Muscle layer of duodenum (tissue), 2 donors: Measurements from ENCODE around the gene CDH23.

Source experiments
- H3K27ac ChIP-seq: one replicate; pipeline ENCODE4 v1.7.0; 2013; ENCODE audit warnings: mild to moderate bottlenecking, low read length
- H3K27me3 ChIP-seq: one replicate; pipeline ENCODE4 v1.7.0; 2013; ENCODE audit warnings: low read depth, mild to moderate bottlenecking, control low read depth, low read length
- H3K36me3 ChIP-seq, 2 donors: one replicate each; pipeline ENCODE4 v1.7.0; 2013; ENCODE audit warnings: low read length in 2 of 2, control low read depth in 1 of 2, mild to moderate bottlenecking in 1 of 2; ENCODE audit not compliant: insufficient read depth in 2 of 2, control insufficient read depth in 1 of 2
- H3K4me1 ChIP-seq, 2 donors: one replicate each; pipeline ENCODE4 v1.7.0; 2013; ENCODE audit warnings: low read length in 2 of 2, mild to moderate bottlenecking in 2 of 2, control low read depth in 1 of 2, moderate library complexity in 1 of 2; ENCODE audit not compliant: insufficient read depth in 2 of 2, control insufficient read depth in 1 of 2
- H3K4me3 ChIP-seq, 2 donors: one replicate each; pipeline ENCODE4 v1.7.0; 2013; ENCODE audit warnings: low read length in 2 of 2, low read depth in 1 of 2, mild to moderate bottlenecking in 1 of 2
- H3K9me3 ChIP-seq, 2 donors: one replicate each; pipeline ENCODE4 v1.7.0; 2013; ENCODE audit warnings: low read length in 2 of 2, control low read depth in 1 of 2, mild to moderate bottlenecking in 1 of 2; ENCODE audit not compliant: control insufficient read depth in 1 of 2
- donor health status: healthy.

The CDH23 gene

GRCh38 chr10:71741029-71741428 is 344.3 kb downstream of the CDH23 start:
- H3K4me1 ChIP-seq = peaks cover 6 to 12% of the 10 kb centered on the region in 2 donors
- H3K4me3 ChIP-seq = no peak overlapping the region
- no peaks in the 10 kb centered on the region for H3K36me3 ChIP-seq
- H3K27ac ChIP-seq = no peak overlapping the region
- no peaks in the 10 kb centered on the region for H3K27me3 ChIP-seq
- peaks cover 0 to 8% of the 10 kb centered on the region in 2 donors for H3K9me3 ChIP-seq

- peaks cover 13 to 19% of the 10 kb centered on the region in 2 donors for H3K4me1 ChIP-seq
- no peaks in the 10 kb centered on the region for H3K27me3 ChIP-seq
- H3K36me3 ChIP-seq = no peaks in the 10 kb centered on the region
- peaks cover 0 to 8% of the 10 kb centered on the region in 2 donors for H3K9me3 ChIP-seq
- no peak overlapping the region for H3K27ac ChIP-seq
- no peak overlapping the region for H3K4me3 ChIP-seq
Observed at GRCh38 chr10:71741671-71742070, 345.0 kb downstream of the CDH23 start.

- Histone ChIP-seq H3K36me3 (no peaks in the 10 kb centered on the region), H3K4me1 (peaks cover 18 to 27% of the 10 kb centered on the region in 2 donors), H3K27me3 (no peaks in the 10 kb centered on the region), H3K27ac (no peak overlapping the region), H3K9me3 (peaks cover 0 to 8% of the 10 kb centered on the region in 2 donors), H3K4me3 (no peak overlapping the region)
Observed at GRCh38 chr10:71742301-71743088, 345.8 kb downstream of the CDH23 start.

- Histone ChIP-seq H3K27me3 (no peaks in the 10 kb centered on the region), H3K36me3 (no peaks in the 10 kb centered on the region), H3K4me3 (no peak overlapping the region), H3K9me3 (peaks cover 0 to 8% of the 10 kb centered on the region in 2 donors), H3K4me1 (peaks cover 25 to 34% of the 10 kb centered on the region in 2 donors), H3K27ac (no peak overlapping the region)
Observed at GRCh38 chr10:71743089-71743838, 346.5 kb downstream of the CDH23 start.

GRCh38 chr10:71743866-71744265 is 347.1 kb downstream of the CDH23 start:
- Histone ChIP-seq H3K4me1 (peaks cover 29 to 40% of the 10 kb centered on the region in 2 donors), H3K9me3 (peaks cover 0 to 8% of the 10 kb centered on the region in 2 donors), H3K27me3 (no peaks in the 10 kb centered on the region), H3K4me3 (no peak overlapping the region), H3K36me3 (no peaks in the 10 kb centered on the region), H3K27ac (no peak overlapping the region)

GRCh38 chr10:71744897-71745663 is 348.4 kb downstream of the CDH23 start:
- Histone ChIP-seq H3K4me1 (peaks cover 38 to 42% of the 10 kb centered on the region in 2 donors), H3K27ac (no peak overlapping the region), H3K4me3 (no peak overlapping the region), H3K36me3 (peaks cover 2 to 5% of the 10 kb centered on the region in 2 donors), H3K27me3 (no peaks in the 10 kb centered on the region), H3K9me3 (peaks cover 0 to 8% of the 10 kb centered on the region in 2 donors)

- Histone ChIP-seq H3K27ac (peak overlapping the region; percentile 23), H3K4me3 (no peak overlapping the region), H3K4me1 (peaks cover 33 to 35% of the 10 kb centered on the region in 2 donors), H3K36me3 (peaks cover 8 to 12% of the 10 kb centered on the region in 2 donors), H3K9me3 (peaks cover 0 to 8% of the 10 kb centered on the region in 2 donors), H3K27me3 (no peaks in the 10 kb centered on the region)
Observed at GRCh38 chr10:71745664-71746250, 349.0 kb downstream of the CDH23 start.

- H3K4me1 ChIP-seq = peaks cover 33 to 35% of the 10 kb centered on the region in 2 donors
- peaks cover 0 to 8% of the 10 kb centered on the region in 2 donors for H3K9me3 ChIP-seq
- peak overlapping the region; percentile 77 for H3K27ac ChIP-seq
- H3K27me3 ChIP-seq = no peaks in the 10 kb centered on the region
- no peak overlapping the region for H3K4me3 ChIP-seq
- peaks cover 13 to 17% of the 10 kb centered on the region in 2 donors for H3K36me3 ChIP-seq
Observed at GRCh38 chr10:71746344-71747037, 349.8 kb downstream of the CDH23 start.

- H3K4me3 ChIP-seq = no peak overlapping the region
- peaks cover 33 to 35% of the 10 kb centered on the region in 2 donors for H3K4me1 ChIP-seq
Observed at GRCh38 chr10:71747039-71747531, 350.4 kb downstream of the CDH23 start.

More at GRCh38 chr10:71747039-71747531, 350.4 kb downstream of the CDH23 start:
- Histone ChIP-seq H3K9me3 (peaks cover 0 to 8% of the 10 kb centered on the region in 2 donors), H3K27me3 (no peaks in the 10 kb centered on the region), H3K27ac (peak overlapping the region; percentile 77), H3K36me3 (peaks cover 19 to 23% of the 10 kb centered on the region in 2 donors)
